SK-N-SH treated with all-trans-retinoic acid at 6 μM for 48 hours (cell line): ENCODE data around the gene PRKAG2.

Experiments used
- BACH2 ChIP-seq: fragments of 250-450 bp; sonication (Bioruptor Pico); IDR thresholded peaks from 2 replicates; pipeline ENCODE4 v1.9.0; 2021; ENCODE audit warnings: mild to moderate bottlenecking, borderline replicate concordance
- CREB5 ChIP-seq: fragments of 250-450 bp; sonication (Bioruptor Pico); IDR thresholded peaks from 2 replicates; pipeline ENCODE4 v1.5.1; 2020; ENCODE audit warnings: low read depth, mild to moderate bottlenecking, moderate library complexity
- CSDC2 ChIP-seq: fragments of 250-450 bp; sonication (Bioruptor Pico); IDR thresholded peaks from 2 replicates; pipeline ENCODE4 v1.5.0; 2020; ENCODE audit warnings: mild to moderate bottlenecking, moderate library complexity
- GLIS3 ChIP-seq: fragments of 250-450 bp; sonication (Bioruptor Pico); IDR thresholded peaks from 2 replicates; pipeline ENCODE4 v1.5.0; 2020; ENCODE audit warnings: mild to moderate bottlenecking, moderate library complexity
- PATZ1 ChIP-seq: fragments of 250-450 bp; sonication (Bioruptor Pico); IDR thresholded peaks from 2 replicates; pipeline ENCODE4 v1.8.0; 2020; ENCODE audit warnings: mild to moderate bottlenecking, moderate library complexity, borderline replicate concordance
- POU6F1 ChIP-seq: fragments of 250-450 bp; sonication (Bioruptor Pico); IDR thresholded peaks from 2 replicates; pipeline ENCODE4 v1.8.0; 2021; ENCODE audit warnings: low read depth, mild to moderate bottlenecking, moderate library complexity, borderline replicate concordance
- PPARA ChIP-seq: fragments of 250-450 bp; sonication (Bioruptor Pico); IDR thresholded peaks from 2 replicates; pipeline ENCODE4 v1.5.0; 2020; ENCODE audit warnings: mild to moderate bottlenecking, borderline replicate concordance
- RARB ChIP-seq: fragments of 250-450 bp; sonication (Bioruptor Pico); IDR thresholded peaks from 2 replicates; pipeline ENCODE4 v1.8.0; 2021; ENCODE audit warnings: mild to moderate bottlenecking, moderate library complexity
- TOX ChIP-seq: fragments of 250-450 bp; sonication (Bioruptor Pico); IDR thresholded peaks from 2 replicates; pipeline ENCODE4 v1.8.0; 2021; ENCODE audit warnings: mild to moderate bottlenecking, moderate library complexity, borderline replicate concordance
- ZFP3 ChIP-seq: fragments of 250-450 bp; sonication (Bioruptor Pico); IDR thresholded peaks from 2 replicates; pipeline ENCODE4 v1.5.0; 2020; ENCODE audit warnings: mild to moderate bottlenecking, moderate library complexity
- ZNF70 ChIP-seq: fragments of 450-650 bp; formaldehyde crosslinking; IDR thresholded peaks from 2 replicates; pipeline ENCODE4 v1.5.0; 2020; ENCODE audit warnings: mild to moderate bottlenecking, moderate library complexity

GRCh38 chr7:151740081-151740851 lies 136.6 kb downstream of the PRKAG2 start:
- TF ChIP-seq POU6F1 (CRISPR knock-in tag) (no peak), ZFP3 (CRISPR knock-in tag) (no peak), TOX (CRISPR knock-in tag) (no peak), GLIS3 (CRISPR knock-in tag) (no peak), PATZ1 (no peak), CSDC2 (CRISPR knock-in tag) (no peak), PPARA (no peak), ZNF70 (no peak), CREB5 (CRISPR knock-in tag) (no peak), BACH2 (no peak), RARB (no peak)
